Measurements from ENCODE around the gene OPN3.

- TF ChIP-seq, protein P1, sequence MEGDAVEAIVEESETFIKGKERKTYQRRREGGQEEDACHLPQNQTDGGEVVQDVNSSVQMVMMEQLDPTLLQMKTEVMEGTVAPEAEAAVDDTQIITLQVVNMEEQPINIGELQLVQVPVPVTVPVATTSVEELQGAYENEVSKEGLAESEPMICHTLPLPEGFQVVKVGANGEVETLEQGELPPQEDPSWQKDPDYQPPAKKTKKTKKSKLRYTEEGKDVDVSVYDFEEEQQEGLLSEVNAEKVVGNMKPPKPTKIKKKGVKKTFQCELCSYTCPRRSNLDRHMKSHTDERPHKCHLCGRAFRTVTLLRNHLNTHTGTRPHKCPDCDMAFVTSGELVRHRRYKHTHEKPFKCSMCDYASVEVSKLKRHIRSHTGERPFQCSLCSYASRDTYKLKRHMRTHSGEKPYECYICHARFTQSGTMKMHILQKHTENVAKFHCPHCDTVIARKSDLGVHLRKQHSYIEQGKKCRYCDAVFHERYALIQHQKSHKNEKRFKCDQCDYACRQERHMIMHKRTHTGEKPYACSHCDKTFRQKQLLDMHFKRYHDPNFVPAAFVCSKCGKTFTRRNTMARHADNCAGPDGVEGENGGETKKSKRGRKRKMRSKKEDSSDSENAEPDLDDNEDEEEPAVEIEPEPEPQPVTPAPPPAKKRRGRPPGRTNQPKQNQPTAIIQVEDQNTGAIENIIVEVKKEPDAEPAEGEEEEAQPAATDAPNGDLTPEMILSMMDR (IDR thresholded peaks at IDR 0.05; ENCODE audit: poor library complexity, severe bottlenecking) = no peak
- TF ChIP-seq TAF1 (IDR thresholded peaks at IDR 0.05; ENCODE audit: low read depth) = no peak
- no peak for TF ChIP-seq MXI1 (conservative IDR thresholded peaks at IDR 0.05; ENCODE audit: poor library complexity, severe bottlenecking)
Measured at GRCh38 chr1:241679961-241680360, 39.8 kb upstream of the OPN3 start.

Measured in neural cell (in vitro differentiated cells).